Heart right ventricle (tissue), 16 donors: ENCODE measurements around the gene MGMT. TPM values are rescaled to one million over a fixed set of nuclear protein-coding genes. Genes with fewer than 3 reads are reported as not detected.

ENCODE experiments used
- ATAC-seq, 8 donors: fragments of 200-7000 bp; cut with Tn5 transposase; one replicate each; pipeline ENCODE4 v1.9.1; 2020; ENCODE audit warnings: mild to moderate bottlenecking in 8 of 8, moderate library complexity in 8 of 8, moderate number of reproducible peaks in 1 of 8
- DNase-seq, 2 donors: peaks; one replicate each; pipeline ENCODE4 v3.0.0-alpha.2; 2020
- H3K27ac ChIP-seq, 10 donors: fragments of 200-600 bp; sonication (generic) in 2 of 10; one replicate each; pipeline versions ENCODE4 v1.5.0 to v1.8.0; 2020 to 2022; ENCODE audit warnings: mild to moderate bottlenecking in 3 of 10
- H3K27me3 ChIP-seq, 7 donors: fragments of 200-600 bp; one replicate each; pipeline ENCODE4 v1.8.0; 2021 to 2022; ENCODE audit warnings: mild to moderate bottlenecking in 2 of 7
- H3K36me3 ChIP-seq, 9 donors: fragments of 200-600 bp; sonication (generic) in 1 of 9; one replicate each; pipeline versions ENCODE4 v1.5.0 to v1.8.0; 2020 to 2022; ENCODE audit warnings: mild to moderate bottlenecking in 2 of 9
- H3K4me1 ChIP-seq, 9 donors: fragments of 200-600 bp; sonication (generic) in 1 of 9; one replicate each; pipeline versions ENCODE4 v1.5.0 to v1.8.0; 2020 to 2022; ENCODE audit warnings: mild to moderate bottlenecking in 4 of 9
- H3K4me3 ChIP-seq, 10 donors: fragments of 200-600 bp; sonication (generic) in 2 of 10; one replicate each; pipeline versions ENCODE4 v1.5.0 to v1.8.0; 2020 to 2022; ENCODE audit warnings: mild to moderate bottlenecking in 7 of 10, moderate library complexity in 2 of 10
- H3K9me3 ChIP-seq, 11 donors: fragments of 200-600 bp in 10 of 11; sonication (generic) in 2 of 11; one replicate each; pipeline versions ENCODE4 v1.5.0 to v1.8.0; 2013 to 2022; ENCODE audit warnings: mild to moderate bottlenecking in 2 of 11, control low read depth in 1 of 11, moderate library complexity in 1 of 11
- CTCF ChIP-seq, 9 donors: fragments of 200-600 bp; sonication (generic) in 2 of 9; IDR thresholded peaks; one replicate each; pipeline versions ENCODE4 v1.5.0 to v1.8.0; 2021 to 2022; ENCODE audit warnings: antibody characterized with exemption in 9 of 9, mild to moderate bottlenecking in 5 of 9, moderate library complexity in 1 of 9
- WGBS, 2 donors: extraction: QIAGEN DNeasy Blood & Tissue Kit; methylation state at CpG; one replicate each; pipeline ENCODE4 v1.1.7; 2013; ENCODE audit warnings: inconsistent platforms in 1 of 2; 5-methylcytosine and 5-hydroxymethylcytosine counted together
- intact Hi-C, 10 donors: fragments of 100-400 bp; cut with DNase I; formaldehyde crosslinking; loops; one replicate each; pipeline versions ENCODE4 v1.11.1 to v1.14.2; 2022
- polyA plus RNA-seq, 2 donors: library from polyadenylated mRNA; stranded (reverse); fragments of 200-250 nt; gene quantifications; one replicate each; pipeline ENCODE4 v1.2.3, GENCODE V29; 2013
- total RNA-seq, 10 donors: library from RNA; stranded (reverse); fragmentation: NEBNext Ultra II Directional in 3 of 10; extraction: Animal tissue kit (Norgen Biotek cat#: 25700) in 3 of 10; gene quantifications; one replicate each; pipeline versions ENCODE4 v1.2.1 to v1.2.4, GENCODE V29; 2021 to 2023
- donor health status: Arrhythmogenic right ventricular cardiomyopathy.
- donor health status: ischemic (EF 13 %, LVEDD 7.1; RV severe dilation, severe dysfunction).
- donor health status: healthy with polysubstance abuse.
- donor health status: DM: no; HTN: yes; CAD: no.
- donor health status: DM: no; HTN: no; CAD: no.
- donor health status: ischemic (EF 25% LVEDD 6.9; RV normal size, moderate dysfunction).
- donor health status: ischemic (EF 25% LVEDD 5.7; RV mildly dilated, moderate dysfunction).
- donor health status: healthy.
- donor health status: DM: yes; HTN: yes; CAD: no.
- donor health status: Ischemic cardiomyopathy.
- donor health status: ischemic (EF 35%, LVEDD 5.7; RV mildly dilated, moderate dysfunction).
- donor health status: nonischemic (EF 11% LVEDD 7.7; RV severe dilation, severe dysfunction).
- donor health status: DM: yes; HTN: yes; CAD: no.
- donor health status: PGD.
- donor health status: ischemic (EF 29% LVEDD 5.4; RV normal size, mild dysfunction).
- donor health status: nonischemic (EF 23%, LVEDD 6.1; RV moderate dilation, normal function).

Gene MGMT
- total and polyA plus RNA-seq, 12 donors, result 8.4 to 17.8 (median 12.9) TPM

GRCh38 chr10:129755621-129756020, 288.6 kb downstream of the MGMT start:
- peaks cover 0 to 18% (median 0%) of the 10 kb centered on the region in 9 donors for H3K4me1 ChIP-seq
- no peak for ATAC-seq
- no peak for DNase-seq
- no peak overlapping the region for H3K4me3 ChIP-seq
- intact Hi-C loops, result no loop called here
- H3K27me3 ChIP-seq, result no peaks in the 10 kb centered on the region
- no peak for TF ChIP-seq CTCF (IDR thresholded peaks at IDR 0.05)
- no peak overlapping the region for H3K27ac ChIP-seq
- H3K9me3 ChIP-seq, result peaks cover 0 to 35% (median 16%) of the 10 kb centered on the region in 11 donors
- 94 to 97% methylated on average over 9 of the region's 9 CpGs for WGBS, 2 donors
- H3K36me3 ChIP-seq, result peaks cover 0 to 16% (median 4%) of the 10 kb centered on the region in 9 donors

- Histone ChIP-seq H3K27ac (peak overlapping the region in 3 of 10 donors; percentile 25 to 33 (median 29)), H3K27me3 (no peaks in the 10 kb centered on the region), H3K4me3 (peak overlapping the region in 8 of 10 donors; percentile 5 to 42 (median 29)), H3K9me3 (peaks cover 0 to 19% (median 7%) of the 10 kb centered on the region in 11 donors), H3K4me1 (peaks cover 0 to 18% (median 0%) of the 10 kb centered on the region in 9 donors), H3K36me3 (peaks cover 0 to 26% (median 4%) of the 10 kb centered on the region in 9 donors)
- ATAC-seq (peak in 6 of 8 donors; percentile 29 to 72 (median 48)), DNase-seq (peak in 1 of 2 donors; percentile 39)
- intact Hi-C loops, result no loop called here
- no peak for TF ChIP-seq CTCF (IDR thresholded peaks at IDR 0.05)
- 47 to 53% methylated on average over 21 of the region's 21 CpGs for WGBS, 2 donors
These were observed 290.2 kb downstream of the MGMT start for GRCh38 chr10:129756912-129757901.

GRCh38 chr10:129758207-129759021, 291.4 kb downstream of the MGMT start:
- peaks cover 0 to 18% (median 0%) of the 10 kb centered on the region in 9 donors for H3K4me1 ChIP-seq
- H3K27ac ChIP-seq, result peak overlapping the region in 2 of 10 donors; percentile 29 to 33
- H3K27me3 ChIP-seq, result no peaks in the 10 kb centered on the region
- DNase-seq (no peak), ATAC-seq (no peak)
- 96% methylated on average over 22 of the region's 22 CpGs for WGBS, 2 donors
- peaks cover 0 to 8% (median 0%) of the 10 kb centered on the region in 11 donors for H3K9me3 ChIP-seq
- intact Hi-C loops, result no loop called here
- no peak overlapping the region for H3K4me3 ChIP-seq
- no peak for TF ChIP-seq CTCF (IDR thresholded peaks at IDR 0.05)
- peaks cover 0 to 31% (median 4%) of the 10 kb centered on the region in 9 donors for H3K36me3 ChIP-seq
